NCI-H82 treated with DMSO at 0.1 percent for 48 hours (cell line): Measurements from ENCODE around the gene CAMTA1.

Source experiments
- DNase-seq: peaks from one replicate; lab custom pipeline; 2025; ENCODE audit not compliant: unreplicated experiment; lab: John Stamatoyannopoulos, UW

CAMTA1 gene

GRCh38 chr1:6776389-6776788, 8.9 kb upstream of the CAMTA1 start:
- no peak for DNase-seq

- no peak for DNase-seq
Observed at GRCh38 chr1:6776895-6777294, 8.4 kb upstream of the CAMTA1 start.

GRCh38 chr1:6777813-6778212, 7.4 kb upstream of the CAMTA1 start:
- no peak for DNase-seq

GRCh38 chr1:6779089-6779805, 6.0 kb upstream of the CAMTA1 start:
- DNase-seq: no peak

- no peak for DNase-seq
Observed at GRCh38 chr1:6782151-6782550, 3.1 kb upstream of the CAMTA1 start.

- no peak for DNase-seq
Observed at GRCh38 chr1:6783221-6783620, 2.0 kb upstream of the CAMTA1 start.

- DNase-seq: no peak
Observed at GRCh38 chr1:6783936-6784559, 1.2 kb upstream of the CAMTA1 start.

- peak; percentile 100 for DNase-seq
Observed at GRCh38 chr1:6784560-6785317, 515 bp upstream of the CAMTA1 start.

GRCh38 chr1:6785728-6786505, 663 bp downstream of the CAMTA1 start:
- DNase-seq: no peak

GRCh38 chr1:6788946-6789345, 3.7 kb downstream of the CAMTA1 start:
- DNase-seq: no peak

GRCh38 chr1:6790146-6790545, 4.9 kb downstream of the CAMTA1 start:
- no peak for DNase-seq

GRCh38 chr1:6794164-6794563, 8.9 kb downstream of the CAMTA1 start:
- no peak for DNase-seq

- DNase-seq: no peak
Observed at GRCh38 chr1:6795203-6795602, 9.9 kb downstream of the CAMTA1 start.

- DNase-seq: no peak
Observed at GRCh38 chr1:6795661-6796060, 10.4 kb downstream of the CAMTA1 start.

GRCh38 chr1:6796095-6796494, 10.8 kb downstream of the CAMTA1 start:
- DNase-seq: no peak

GRCh38 chr1:6799499-6799898, 14.2 kb downstream of the CAMTA1 start:
- DNase-seq: no peak

- no peak for DNase-seq
Observed at GRCh38 chr1:6800745-6801144, 15.5 kb downstream of the CAMTA1 start.

GRCh38 chr1:6801199-6801598, 15.9 kb downstream of the CAMTA1 start:
- DNase-seq: no peak

GRCh38 chr1:6801966-6802365, 16.7 kb downstream of the CAMTA1 start:
- DNase-seq: peak; percentile 45

GRCh38 chr1:6802454-6802853, 17.2 kb downstream of the CAMTA1 start:
- DNase-seq: no peak

- DNase-seq: no peak
Observed at GRCh38 chr1:6802893-6803292, 17.6 kb downstream of the CAMTA1 start.
